Limb (tissue), 2 donors: Measurements from ENCODE around the gene PHLPP1.

Source experiments
- DNase-seq, 2 donors: peaks; one replicate each; pipeline ENCODE4 v3.0.0-alpha.2; 2016; ENCODE audit errors: extremely low spot score in 2 of 2

Gene PHLPP1

GRCh38 chr18:62741118-62741566 is 25.8 kb downstream of the PHLPP1 start:
- no peak for DNase-seq

GRCh38 chr18:62741584-62741983 is 26.2 kb downstream of the PHLPP1 start:
- DNase-seq = no peak

GRCh38 chr18:62744076-62744968 is 29.0 kb downstream of the PHLPP1 start:
- no peak for DNase-seq

- no peak for DNase-seq
Observed at GRCh38 chr18:62745089-62745751, 29.9 kb downstream of the PHLPP1 start.

GRCh38 chr18:62749389-62749788 is 34.0 kb downstream of the PHLPP1 start:
- no peak for DNase-seq

GRCh38 chr18:62751341-62751821 is 36.0 kb downstream of the PHLPP1 start:
- DNase-seq = peak in 1 of 2 donors; percentile 45

- DNase-seq = no peak
Observed at GRCh38 chr18:62751977-62752376, 36.6 kb downstream of the PHLPP1 start.

GRCh38 chr18:62754026-62754425 is 38.7 kb downstream of the PHLPP1 start:
- no peak for DNase-seq

GRCh38 chr18:62755454-62755853 is 40.1 kb downstream of the PHLPP1 start:
- DNase-seq = no peak

GRCh38 chr18:62755946-62756345 is 40.6 kb downstream of the PHLPP1 start:
- no peak for DNase-seq

- DNase-seq = no peak
Observed at GRCh38 chr18:62757399-62758010, 42.2 kb downstream of the PHLPP1 start.

- no peak for DNase-seq
Observed at GRCh38 chr18:62758591-62758990, 43.2 kb downstream of the PHLPP1 start.

GRCh38 chr18:62759704-62760402 is 44.5 kb downstream of the PHLPP1 start:
- DNase-seq = peak in 1 of 2 donors; percentile 48

- no peak for DNase-seq
Observed at GRCh38 chr18:62760403-62760734, 45.0 kb downstream of the PHLPP1 start.

GRCh38 chr18:62763101-62763521 is 47.8 kb downstream of the PHLPP1 start:
- peak in 1 of 2 donors; percentile 45 for DNase-seq

- DNase-seq = no peak
Observed at GRCh38 chr18:62766266-62766665, 50.9 kb downstream of the PHLPP1 start.

- no peak for DNase-seq
Observed at GRCh38 chr18:62767321-62767720, 52.0 kb downstream of the PHLPP1 start.

GRCh38 chr18:62767836-62768557 is 52.7 kb downstream of the PHLPP1 start:
- DNase-seq = no peak

GRCh38 chr18:62768558-62768943 is 53.2 kb downstream of the PHLPP1 start:
- no peak for DNase-seq

- DNase-seq = no peak
Observed at GRCh38 chr18:62769216-62769615, 53.9 kb downstream of the PHLPP1 start.
